Fibroblast of skin of scalp (primary cell): ENCODE results near the gene ISCU. TPM values are rescaled to one million over a fixed set of nuclear protein-coding genes. Genes with fewer than 3 reads are reported as not detected.

ENCODE experiments used
- DNase-seq: peaks from one replicate; pipeline ENCODE4 v3.0.0-alpha.2; 2013
- polyA plus RNA-seq, 2 experiments: library from polyadenylated mRNA; unstranded; fragments of 120-200 nt; gene quantifications; one replicate each; pipeline ENCODE4 v1.2.1, GENCODE V29; 2013; ENCODE audit not compliant: insufficient read length in 2 of 2

The ISCU gene
- polyA plus RNA-seq (2013, experiment 1 of 2; ENCODE audit: insufficient read length), result 85.9 TPM
- 84.7 TPM for polyA plus RNA-seq (2013, experiment 2 of 2; ENCODE audit: insufficient read length)

- peak; percentile 97 for DNase-seq
Observed at GRCh38 chr12:108562348-108563135, at the start of gene ISCU. Gene ISCU (plus strand): TSS chr12:108562596. CDS start chr12:108562623, 27 bp downstream.

- no peak for DNase-seq
Observed at GRCh38 chr12:108514468-108514972, 47.9 kb upstream of the ISCU start.

GRCh38 chr12:108514973-108515814 lies 47.2 kb upstream of the ISCU start, which contains the start of gene FICD:
Gene FICD (plus strand): TSS chr12:108515277. CDS start chr12:108516973, 1,696 bp downstream.
- DNase-seq, result peak; percentile 98

- DNase-seq, result no peak
Observed at GRCh38 chr12:108515916-108516315, 46.5 kb upstream of the ISCU start.

GRCh38 chr12:108516511-108517275 lies 45.7 kb upstream of the ISCU start:
- DNase-seq, result peak; percentile 18

- DNase-seq, result no peak
Observed at GRCh38 chr12:108517288-108518100, 44.9 kb upstream of the ISCU start.

- DNase-seq, result no peak
Observed at GRCh38 chr12:108518101-108518715, 44.2 kb upstream of the ISCU start.

- DNase-seq, result no peak
Observed at GRCh38 chr12:108518716-108519496, 43.5 kb upstream of the ISCU start.

GRCh38 chr12:108519558-108519957 lies 42.8 kb upstream of the ISCU start:
- no peak for DNase-seq

GRCh38 chr12:108523365-108523764 lies 39.0 kb upstream of the ISCU start:
- no peak for DNase-seq

GRCh38 chr12:108525681-108526080 lies 36.7 kb upstream of the ISCU start:
- DNase-seq, result peak; percentile 36

- peak; percentile 54 for DNase-seq
Observed at GRCh38 chr12:108526482-108527165, 35.8 kb upstream of the ISCU start.

- DNase-seq, result no peak
Observed at GRCh38 chr12:108527166-108527496, 35.3 kb upstream of the ISCU start.

- DNase-seq, result no peak
Observed at GRCh38 chr12:108530161-108530560, 32.2 kb upstream of the ISCU start.

- DNase-seq, result peak; percentile 47
Observed at GRCh38 chr12:108531929-108532848, 30.2 kb upstream of the ISCU start.

- no peak for DNase-seq
Observed at GRCh38 chr12:108538146-108538545, 24.2 kb upstream of the ISCU start.

- DNase-seq, result no peak
Observed at GRCh38 chr12:108538616-108539195, 23.7 kb upstream of the ISCU start.

- peak; percentile 46 for DNase-seq
Observed at GRCh38 chr12:108542320-108542719, 20.1 kb upstream of the ISCU start.
